PC-9 (cell line): Measurements from ENCODE around the gene NCK2. TPM values are rescaled to one million over a fixed set of nuclear protein-coding genes. Genes with fewer than 3 reads are reported as not detected.

Experiments used
- BruUV-seq: library from RNA; stranded (reverse); fragments of 400-500 nt; replicated peaks from 2 replicates; lab custom pipeline; 2021; lab: Mats Ljungman, UMichigan
- CTCF ChIA-PET: fragments of 300-600 bp; sonication (Branson Sonifier 250); formaldehyde crosslinking; loops from one replicate; lab custom pipeline; 2022; ENCODE audit warnings: antibody characterized with exemption; lab: Charles Lee
- POLR2A ChIA-PET: fragments of 300-600 bp; sonication (Branson Sonifier 250); formaldehyde crosslinking; loops from one replicate; lab custom pipeline; 2022; ENCODE audit warnings: antibody characterized with exemption; ENCODE audit not compliant: unreplicated experiment; lab: Charles Lee
- DNase-seq, 2 experiments: peaks; one replicate each; pipeline versions ENCODE4 v3.0.0 to v3.0.0-alpha.2; 2015 to 2022; ENCODE audit warnings: mixed read lengths in 1 of 2
- H2AFZ ChIP-seq: fragments of 200-600 bp; sonication (generic); 2 replicates; pipeline ENCODE4 v1.8.1; 2017; ENCODE audit warnings: antibody characterized with exemption
- H3F3A ChIP-seq: fragments of 200-600 bp; sonication (generic); 2 replicates; pipeline ENCODE4 v1.8.1; 2017; ENCODE audit warnings: antibody characterized with exemption, mild to moderate bottlenecking, low read depth; ENCODE audit not compliant: insufficient read depth
- H3K27ac ChIP-seq: fragments of 200-600 bp; sonication (generic); 2 replicates; pipeline ENCODE4 v1.6.1; 2016; ENCODE audit warnings: mixed run types
- H3K27me3 ChIP-seq: fragments of 200-600 bp; sonication (generic); 2 replicates; pipeline ENCODE4 v1.6.1; 2016; ENCODE audit warnings: low read depth, mixed run types; ENCODE audit not compliant: insufficient read depth
- H3K36me3 ChIP-seq: fragments of 200-600 bp; sonication (generic); 2 replicates; pipeline ENCODE4 v1.6.1; 2016; ENCODE audit warnings: low read depth, mixed run types
- H3K4me1 ChIP-seq: fragments of 200-600 bp; sonication (generic); replicated peaks from 2 replicates; pipeline ENCODE4 v1.6.1; 2016; ENCODE audit warnings: mixed run types; ENCODE audit not compliant: insufficient read depth
- H3K4me2 ChIP-seq: fragments of 200-600 bp; sonication (generic); 2 replicates; pipeline ENCODE4 v1.6.1; 2017; ENCODE audit warnings: mixed run types
- H3K4me3 ChIP-seq: fragments of 200-600 bp; sonication (generic); 2 replicates; pipeline ENCODE4 v1.6.1; 2016; ENCODE audit warnings: mixed run types
- H3K79me2 ChIP-seq: fragments of 200-600 bp; sonication (generic); 2 replicates; pipeline ENCODE4 v1.6.1; 2017; ENCODE audit warnings: low read depth, mixed run types
- H3K9me2 ChIP-seq: fragments of 200-600 bp; sonication (generic); 2 replicates; pipeline ENCODE4 v1.8.1; 2017; ENCODE audit warnings: mild to moderate bottlenecking; ENCODE audit not compliant: insufficient read depth
- H3K9me3 ChIP-seq: fragments of 200-600 bp; sonication (generic); 2 replicates; pipeline ENCODE4 v1.8.1; 2016; ENCODE audit warnings: low read depth; ENCODE audit not compliant: insufficient read depth
- H4K20me1 ChIP-seq: fragments of 200-600 bp; sonication (generic); 2 replicates; pipeline ENCODE4 v1.8.1; 2017; ENCODE audit not compliant: insufficient read depth
- EZH2 ChIP-seq: fragments of 200-600 bp; sonication (generic); IDR thresholded peaks from 2 replicates; pipeline ENCODE4 v1.8.0; 2017; ENCODE audit warnings: antibody characterized with exemption, low read depth
- intact Hi-C: fragments of 100-400 bp; cut with micrococcal nuclease; formaldehyde crosslinking; loops from one replicate; pipeline ENCODE4 v1.10.0; 2022; ENCODE audit not compliant: unreplicated experiment
- total RNA-seq: library from RNA; stranded (reverse); gene quantifications from 2 replicates; pipeline ENCODE4 v1.2.3, GENCODE V29; 2021
- TF ChIP-seq, protein P1 (sequence below): fragments of 200-600 bp; sonication (generic); conservative IDR thresholded peaks from 2 replicates; pipeline ENCODE4 v1.6.1; 2017; ENCODE audit warnings: mixed run types, antibody characterized with exemption, mild to moderate bottlenecking, moderate library complexity

NCK2 gene
- total RNA-seq, 1 experiment from 2014 or later = 26.0 TPM

GRCh38 chr2:105912081-105912480 is 167.4 kb downstream of the NCK2 start:
- TF ChIP-seq, protein P1, sequence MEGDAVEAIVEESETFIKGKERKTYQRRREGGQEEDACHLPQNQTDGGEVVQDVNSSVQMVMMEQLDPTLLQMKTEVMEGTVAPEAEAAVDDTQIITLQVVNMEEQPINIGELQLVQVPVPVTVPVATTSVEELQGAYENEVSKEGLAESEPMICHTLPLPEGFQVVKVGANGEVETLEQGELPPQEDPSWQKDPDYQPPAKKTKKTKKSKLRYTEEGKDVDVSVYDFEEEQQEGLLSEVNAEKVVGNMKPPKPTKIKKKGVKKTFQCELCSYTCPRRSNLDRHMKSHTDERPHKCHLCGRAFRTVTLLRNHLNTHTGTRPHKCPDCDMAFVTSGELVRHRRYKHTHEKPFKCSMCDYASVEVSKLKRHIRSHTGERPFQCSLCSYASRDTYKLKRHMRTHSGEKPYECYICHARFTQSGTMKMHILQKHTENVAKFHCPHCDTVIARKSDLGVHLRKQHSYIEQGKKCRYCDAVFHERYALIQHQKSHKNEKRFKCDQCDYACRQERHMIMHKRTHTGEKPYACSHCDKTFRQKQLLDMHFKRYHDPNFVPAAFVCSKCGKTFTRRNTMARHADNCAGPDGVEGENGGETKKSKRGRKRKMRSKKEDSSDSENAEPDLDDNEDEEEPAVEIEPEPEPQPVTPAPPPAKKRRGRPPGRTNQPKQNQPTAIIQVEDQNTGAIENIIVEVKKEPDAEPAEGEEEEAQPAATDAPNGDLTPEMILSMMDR = no peak
- TF ChIP-seq EZH2 = no peak
- CTCF ChIA-PET = no interaction called here
- Histone ChIP-seq H2AFZ (no peak overlapping the region), H3K4me2 (no peak overlapping the region), H3K79me2 (no peaks in the 10 kb centered on the region), H3K27me3 (no peaks in the 10 kb centered on the region), H4K20me1 (no peaks in the 10 kb centered on the region), H3K9me2 (no peaks in the 10 kb centered on the region), H3K4me3 (no peak overlapping the region), H3K4me1 (no peaks in the 10 kb centered on the region), H3K27ac (no peak overlapping the region), H3K9me3 (no peaks in the 10 kb centered on the region; the same call in none of the 2 replicates), H3K36me3 (no peaks in the 10 kb centered on the region), H3F3A (no peaks in the 10 kb centered on the region)
- POLR2A ChIA-PET = no interaction called here
- intact Hi-C loops = no loop called here
- no peak for DNase-seq
- BruUV-seq = no TSS peak

- Histone ChIP-seq H3K9me2 (no peaks in the 10 kb centered on the region), H2AFZ (no peak overlapping the region; the same call in 1 of the 2 replicates), H3F3A (no peaks in the 10 kb centered on the region), H3K27ac (no peak overlapping the region), H4K20me1 (no peaks in the 10 kb centered on the region), H3K9me3 (no peaks in the 10 kb centered on the region; the same call in none of the 2 replicates), H3K4me2 (no peak overlapping the region), H3K79me2 (no peaks in the 10 kb centered on the region), H3K36me3 (no peaks in the 10 kb centered on the region), H3K4me3 (no peak overlapping the region), H3K4me1 (peaks cover 13% of the 10 kb centered on the region; the same call in 1 of the 2 replicates), H3K27me3 (no peaks in the 10 kb centered on the region)
- ChIA-PET CTCF (no interaction called here), POLR2A (no interaction called here)
- intact Hi-C loops = no loop called here
- DNase-seq = no peak
- BruUV-seq = no TSS peak
- TF ChIP-seq, protein P1 = no peak
- TF ChIP-seq EZH2 = no peak
These were observed 170.4 kb downstream of the NCK2 start for GRCh38 chr2:105915005-105915558.

GRCh38 chr2:105917226-105917625 is 172.5 kb downstream of the NCK2 start:
- POLR2A ChIA-PET = no interaction called here
- H3K36me3 ChIP-seq = no peaks in the 10 kb centered on the region
- CTCF ChIA-PET = interaction anchor here (0.6 kb wide), 1 partner anchor 29 kb away, joined by 3 read pairs; no protein-coding TSS in a partner anchor
- H3K9me2 ChIP-seq = no peaks in the 10 kb centered on the region
- H3F3A ChIP-seq = 0 out of 2 replicates have a peak, but pooled peaks cover 3% of the 10 kb centered on the region
- intact Hi-C loops = no loop called here
- no peak for DNase-seq
- no peak overlapping the region for H3K27ac ChIP-seq
- BruUV-seq = no TSS peak
- no peaks in the 10 kb centered on the region for H3K79me2 ChIP-seq
- no peaks in the 10 kb centered on the region; the same call in 1 of the 2 replicates for H3K9me3 ChIP-seq
- no peak overlapping the region for H3K4me2 ChIP-seq
- no peak overlapping the region for H3K4me3 ChIP-seq
- H4K20me1 ChIP-seq = no peaks in the 10 kb centered on the region
- peaks cover 13% of the 10 kb centered on the region; the same call in 1 of the 2 replicates for H3K4me1 ChIP-seq
- H3K27me3 ChIP-seq = no peaks in the 10 kb centered on the region
- TF ChIP-seq EZH2 = no peak
- TF ChIP-seq, protein P1 = no peak
- H2AFZ ChIP-seq = no peak overlapping the region
